A549 treated with Hydrocortisone at 1 μM for 4 hours (cell line): ENCODE data around the gene CACNB4. TPM values are rescaled to one million over a fixed set of nuclear protein-coding genes. Genes with fewer than 3 reads are reported as not detected.

ENCODE experiments used
- total RNA-seq: library from RNA; stranded (reverse); fragments of 200-300 nt; extraction: Qiagen RNA extraction; gene quantifications from 5 replicates; pipeline ENCODE4 v1.2.3, GENCODE V29; 2022

CACNB4 gene
- 0.09 to 0.26 TPM (median 0.15 TPM) in 5 replicates for total RNA-seq

GRCh38 chr2:152098496-152099366, at the start of gene CACNB4:
CACNB4 (minus strand) TSS chr2:152099044.

GRCh38 chr2:151828143-151828889, 270.5 kb downstream of the CACNB4 start, which contains the start of gene ARL5A:
ARL5A (minus strand) TSS chr2:151828421; CDS start chr2:151828176, 245 bp downstream.

Other genes with a start within 250 kb of the CACNB4 start
- 6.6 to 11.8 TPM (median 9.7 TPM) in 5 replicates for gene STAM2, start 76.7 kb upstream of the CACNB4 start, total RNA-seq
- 26.6 to 38.2 TPM (median 32.5 TPM) in 5 replicates for gene FMNL2, start 236.1 kb upstream of the CACNB4 start, total RNA-seq